WERI-Rb-1 (cell line): Measurements from ENCODE around the gene PTPDC1.

ENCODE experiments used
- DNase-seq: peaks from one replicate; pipeline ENCODE4 v3.0.0-alpha.2; 2020
- H3K27ac ChIP-seq: fragments of 250-450 bp; sonication (Bioruptor Pico); 2 replicates; pipeline ENCODE4 v1.5.1; 2020; ENCODE audit warnings: mild to moderate bottlenecking, moderate library complexity
- H3K27me3 ChIP-seq: fragments of 250-450 bp; sonication (Bioruptor Pico); 2 replicates; pipeline ENCODE4 v1.5.1; 2021; ENCODE audit warnings: mild to moderate bottlenecking, low read depth, moderate library complexity; ENCODE audit not compliant: insufficient read depth, severe bottlenecking
- H3K36me3 ChIP-seq: fragments of 250-450 bp; sonication (Bioruptor Pico); 2 replicates; pipeline ENCODE4 v1.5.1; 2020; ENCODE audit warnings: mild to moderate bottlenecking, moderate library complexity
- H3K4me3 ChIP-seq: 2 replicates; pipeline ENCODE4 v1.5.1; 2011; ENCODE audit warnings: low read depth, mild to moderate bottlenecking, control low read depth, low read length
- H3K9me3 ChIP-seq: fragments of 250-450 bp; sonication (Bioruptor Pico); 2 replicates; pipeline ENCODE4 v1.5.1; 2021; ENCODE audit warnings: mild to moderate bottlenecking, moderate library complexity; ENCODE audit not compliant: severe bottlenecking
- TF ChIP-seq, protein P1 (sequence below): IDR thresholded peaks from 2 replicates; pipeline ENCODE4 v1.5.1; 2011; ENCODE audit warnings: low read depth, mild to moderate bottlenecking, control low read depth, inconsistent platforms, low read length

PTPDC1 gene, protein sequence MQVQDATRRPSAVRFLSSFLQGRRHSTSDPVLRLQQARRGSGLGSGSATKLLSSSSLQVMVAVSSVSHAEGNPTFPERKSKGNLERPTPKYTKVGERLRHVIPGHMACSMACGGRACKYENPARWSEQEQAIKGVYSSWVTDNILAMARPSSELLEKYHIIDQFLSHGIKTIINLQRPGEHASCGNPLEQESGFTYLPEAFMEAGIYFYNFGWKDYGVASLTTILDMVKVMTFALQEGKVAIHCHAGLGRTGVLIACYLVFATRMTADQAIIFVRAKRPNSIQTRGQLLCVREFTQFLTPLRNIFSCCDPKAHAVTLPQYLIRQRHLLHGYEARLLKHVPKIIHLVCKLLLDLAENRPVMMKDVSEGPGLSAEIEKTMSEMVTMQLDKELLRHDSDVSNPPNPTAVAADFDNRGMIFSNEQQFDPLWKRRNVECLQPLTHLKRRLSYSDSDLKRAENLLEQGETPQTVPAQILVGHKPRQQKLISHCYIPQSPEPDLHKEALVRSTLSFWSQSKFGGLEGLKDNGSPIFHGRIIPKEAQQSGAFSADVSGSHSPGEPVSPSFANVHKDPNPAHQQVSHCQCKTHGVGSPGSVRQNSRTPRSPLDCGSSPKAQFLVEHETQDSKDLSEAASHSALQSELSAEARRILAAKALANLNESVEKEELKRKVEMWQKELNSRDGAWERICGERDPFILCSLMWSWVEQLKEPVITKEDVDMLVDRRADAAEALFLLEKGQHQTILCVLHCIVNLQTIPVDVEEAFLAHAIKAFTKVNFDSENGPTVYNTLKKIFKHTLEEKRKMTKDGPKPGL

DNA sequence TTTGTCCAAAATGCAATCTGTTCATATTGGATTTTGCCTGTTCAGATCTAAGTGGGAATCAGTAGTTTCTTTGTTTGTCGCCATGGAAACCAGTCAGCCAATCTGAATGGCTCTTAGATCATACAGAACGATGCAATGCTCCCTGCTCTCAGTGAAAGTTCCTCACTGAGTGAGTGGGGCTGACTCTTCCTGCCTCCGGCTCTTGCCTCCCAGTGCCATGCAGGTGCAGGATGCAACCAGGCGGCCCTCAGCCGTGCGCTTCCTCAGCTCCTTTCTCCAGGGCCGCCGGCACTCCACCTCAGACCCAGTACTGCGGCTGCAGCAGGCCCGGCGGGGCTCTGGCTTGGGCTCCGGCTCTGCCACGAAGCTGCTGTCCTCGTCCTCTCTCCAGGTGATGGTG lies at the start of gene PTPDC1:
Gene PTPDC1, plus strand, starts transcription at position 151 of the 400 bp plus-strand sequence. Its CDS starts 67 bp downstream, at position 218.
- no peak for DNase-seq
- Histone ChIP-seq H3K27me3 (no peaks in the 10 kb centered on the region), H3K27ac (no peak within 1 kb of the TSS), H3K9me3 (no peaks in the 10 kb centered on the region), H3K36me3 (no peaks in the 10 kb centered on the region), H3K4me3 (no peak within 1 kb of the TSS)
- TF ChIP-seq, protein P1, sequence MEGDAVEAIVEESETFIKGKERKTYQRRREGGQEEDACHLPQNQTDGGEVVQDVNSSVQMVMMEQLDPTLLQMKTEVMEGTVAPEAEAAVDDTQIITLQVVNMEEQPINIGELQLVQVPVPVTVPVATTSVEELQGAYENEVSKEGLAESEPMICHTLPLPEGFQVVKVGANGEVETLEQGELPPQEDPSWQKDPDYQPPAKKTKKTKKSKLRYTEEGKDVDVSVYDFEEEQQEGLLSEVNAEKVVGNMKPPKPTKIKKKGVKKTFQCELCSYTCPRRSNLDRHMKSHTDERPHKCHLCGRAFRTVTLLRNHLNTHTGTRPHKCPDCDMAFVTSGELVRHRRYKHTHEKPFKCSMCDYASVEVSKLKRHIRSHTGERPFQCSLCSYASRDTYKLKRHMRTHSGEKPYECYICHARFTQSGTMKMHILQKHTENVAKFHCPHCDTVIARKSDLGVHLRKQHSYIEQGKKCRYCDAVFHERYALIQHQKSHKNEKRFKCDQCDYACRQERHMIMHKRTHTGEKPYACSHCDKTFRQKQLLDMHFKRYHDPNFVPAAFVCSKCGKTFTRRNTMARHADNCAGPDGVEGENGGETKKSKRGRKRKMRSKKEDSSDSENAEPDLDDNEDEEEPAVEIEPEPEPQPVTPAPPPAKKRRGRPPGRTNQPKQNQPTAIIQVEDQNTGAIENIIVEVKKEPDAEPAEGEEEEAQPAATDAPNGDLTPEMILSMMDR: no peak

DNA sequence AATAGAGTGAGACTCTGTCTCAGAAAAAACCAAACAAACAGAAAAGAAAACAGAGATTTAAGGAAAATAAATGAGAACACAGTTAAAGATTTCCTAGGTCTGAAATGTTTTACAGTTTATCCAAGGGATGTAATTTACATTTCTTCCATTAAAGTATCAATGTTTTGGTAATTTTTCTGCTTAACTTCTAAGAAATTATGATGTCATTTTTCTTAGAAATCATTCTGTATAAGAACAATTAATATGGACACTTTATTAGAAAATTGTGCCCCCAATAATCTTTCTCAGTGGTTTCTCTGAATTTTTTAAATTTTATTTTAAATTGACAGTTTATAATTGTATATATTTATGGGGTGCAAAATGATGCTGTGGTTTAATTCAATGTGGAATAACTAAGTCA lies 49.8 kb upstream of the PTPDC1 start:
- no peaks in the 10 kb centered on the region for H3K27me3 ChIP-seq
- H3K27ac ChIP-seq: no peak overlapping the region
- no peaks in the 10 kb centered on the region for H3K9me3 ChIP-seq
- no peaks in the 10 kb centered on the region for H3K36me3 ChIP-seq
- no peak overlapping the region for H3K4me3 ChIP-seq
- TF ChIP-seq, protein P1: no peak
- DNase-seq: no peak

DNA sequence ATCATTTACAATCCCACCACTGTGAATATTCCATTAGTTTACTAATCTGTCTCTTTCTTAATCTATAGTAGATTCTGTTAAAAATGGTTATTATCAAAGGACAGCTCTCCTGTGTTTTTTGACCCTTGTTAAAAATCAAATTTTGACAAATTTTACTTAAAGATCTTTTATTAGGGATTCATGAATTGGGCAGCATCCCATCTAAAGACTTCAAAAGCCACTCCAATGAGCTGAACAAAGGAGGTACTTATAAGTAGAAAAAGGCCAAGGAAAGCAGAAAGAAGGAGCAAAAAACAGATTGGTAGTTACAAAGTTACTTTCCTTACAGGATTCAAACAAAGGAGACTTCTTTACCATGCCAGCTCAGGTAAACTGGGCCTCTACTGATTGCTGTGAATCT lies 44.5 kb upstream of the PTPDC1 start:
- TF ChIP-seq, protein P1: no peak
- Histone ChIP-seq H3K36me3 (no peaks in the 10 kb centered on the region), H3K27me3 (no peaks in the 10 kb centered on the region), H3K27ac (no peak overlapping the region), H3K4me3 (no peak overlapping the region), H3K9me3 (no peaks in the 10 kb centered on the region)
- DNase-seq: no peak

DNA sequence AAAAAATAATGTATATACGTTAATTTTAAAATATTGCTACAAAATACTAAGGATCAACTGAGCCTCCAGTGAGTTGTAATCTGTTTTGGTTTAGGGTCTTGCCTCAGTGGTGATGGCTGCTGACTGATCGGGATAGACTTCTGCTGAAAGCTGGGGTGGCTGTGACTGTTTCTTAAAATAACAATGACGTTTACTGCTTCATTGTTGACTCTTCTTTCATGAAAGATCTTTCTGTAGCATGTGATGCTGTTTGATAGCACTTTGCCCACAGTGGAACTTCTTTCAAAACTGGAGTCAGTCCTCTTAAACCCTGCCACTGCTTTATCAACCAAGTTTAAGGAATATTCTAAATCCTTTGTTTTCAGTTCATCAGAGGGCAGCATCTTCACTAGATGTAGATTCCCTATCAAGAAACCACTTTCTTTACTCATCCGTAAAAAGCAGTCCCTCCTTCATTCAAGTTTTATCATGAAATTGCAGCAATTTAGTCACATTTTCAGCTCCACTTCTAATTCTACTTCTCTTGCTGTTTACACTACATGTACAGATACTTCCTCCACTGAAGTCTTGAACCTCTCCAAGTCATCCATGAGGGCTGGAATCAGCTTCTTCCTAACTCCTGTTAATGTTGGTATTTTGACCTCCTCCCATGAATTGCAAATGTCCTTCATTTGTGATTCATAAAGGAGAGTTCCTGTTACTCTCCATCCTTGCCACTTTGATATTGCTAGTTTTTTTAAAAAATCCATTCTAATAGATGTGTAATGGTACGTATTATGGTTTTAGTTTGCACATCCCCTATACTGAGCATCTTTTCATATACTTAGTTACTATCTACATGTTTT lies 41.5 kb upstream of the PTPDC1 start:
- Histone ChIP-seq H3K27ac (no peak overlapping the region), H3K27me3 (no peaks in the 10 kb centered on the region), H3K9me3 (no peaks in the 10 kb centered on the region), H3K36me3 (no peaks in the 10 kb centered on the region), H3K4me3 (no peak overlapping the region)
- no peak for DNase-seq
- TF ChIP-seq, protein P1: no peak

DNA sequence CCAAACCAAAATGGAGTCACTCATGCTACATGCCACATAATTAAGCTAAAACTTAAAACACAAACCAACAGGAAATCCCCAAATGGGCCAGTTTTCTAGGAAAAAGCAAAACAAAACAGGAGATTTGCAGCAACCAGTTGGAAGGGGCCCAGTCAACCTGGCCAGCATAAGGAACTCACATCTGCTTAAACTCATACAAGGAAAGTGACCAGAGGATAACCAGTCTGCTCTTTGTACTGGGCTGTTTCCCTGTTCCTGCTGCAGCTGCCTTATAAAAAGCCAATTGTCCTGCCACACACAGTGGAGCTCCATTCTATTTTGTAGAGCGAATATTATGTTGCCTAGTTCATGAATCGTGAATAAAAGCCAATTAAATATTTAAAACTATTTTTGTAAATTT lies 29.5 kb upstream of the PTPDC1 start:
- Histone ChIP-seq H3K27ac (no peak overlapping the region), H3K27me3 (no peaks in the 10 kb centered on the region), H3K4me3 (no peak overlapping the region), H3K9me3 (peaks cover 7% of the 10 kb centered on the region), H3K36me3 (no peaks in the 10 kb centered on the region; the same call in 1 of the 2 replicates)
- no peak for DNase-seq
- TF ChIP-seq, protein P1: no peak
